GM12878 (cell line): ENCODE results near the gene FSTL4. TPM values are rescaled to one million over a fixed set of nuclear protein-coding genes. Genes with fewer than 3 reads are reported as not detected.

Source experiments
- ATAC-seq: fragments of 200-7000 bp; cut with Tn5 transposase; 3 replicates; pipeline ENCODE4 v1.9.1; 2020; ENCODE audit warnings: mild to moderate bottlenecking, moderate library complexity
- BruUV-seq: library from RNA; stranded (reverse); fragments of 400-500 nt; replicated peaks from 2 replicates; lab custom pipeline; 2021; lab: Mats Ljungman, UMichigan
- CTCF ChIA-PET: fragments of 300-600 bp; sonication (Branson Sonifier 250); formaldehyde crosslinking; extraction: SDS; loops from one replicate; lab custom pipeline; 2021; ENCODE audit warnings: inconsistent platforms; lab: Yijun Ruan, JAX
- POLR2A ChIA-PET: fragments of 350-600 bp; formaldehyde crosslinking; extraction: SDS; loops from one replicate; lab custom pipeline; 2021; ENCODE audit warnings: inconsistent platforms; lab: Charles Lee
- RAD21 ChIA-PET: fragments of 300-600 bp; sonication (Branson Sonifier 250); formaldehyde crosslinking; loops from one replicate; lab custom pipeline; 2023; ENCODE audit warnings: antibody characterized with exemption; ENCODE audit not compliant: unreplicated experiment; lab: Charles Lee
- SMC1A ChIA-PET: fragments of 300-600 bp; sonication (Branson Sonifier 250); formaldehyde crosslinking; loops from one replicate; lab custom pipeline; 2023; ENCODE audit not compliant: unreplicated experiment, uncharacterized antibody; lab: Charles Lee
- DNase-seq: peaks from one replicate; pipeline ENCODE4 v3.0.0-alpha.2; 2011; ENCODE audit warnings: low read depth, low spot score
- FAIRE-seq: peaks from 3 replicates; lab custom pipeline; 2011; peaks lifted over from hg19 to GRCh38; lab: Jason Lieb, UNC
- H2AFZ ChIP-seq: 2 replicates; pipeline ENCODE4 v1.6.0; 2011; ENCODE audit warnings: low read depth, low read length, control low read depth; ENCODE audit not compliant: control insufficient read depth
- H3K27ac ChIP-seq: 2 replicates; pipeline ENCODE4 v1.5.1; 2011; ENCODE audit warnings: control low read depth; ENCODE audit not compliant: control insufficient read depth, insufficient read depth
- H3K27me3 ChIP-seq, 2 experiments: replicated peaks in 1 of 2; 2 replicates each; pipeline versions ENCODE4 v1.6.0 to v1.6.1; 2011; ENCODE audit warnings: low read length in 1 of 2; ENCODE audit not compliant: control insufficient read depth in 2 of 2, insufficient read depth in 2 of 2
- H3K36me3 ChIP-seq, 2 experiments: 2 replicates each; pipeline ENCODE4 v1.5.1; 2011; ENCODE audit warnings: low read length in 1 of 2; ENCODE audit not compliant: control insufficient read depth in 2 of 2, insufficient read depth in 2 of 2
- H3K4me1 ChIP-seq: 2 replicates; pipeline ENCODE4 v1.6.1; 2011; ENCODE audit warnings: mild to moderate bottlenecking, low read length, moderate library complexity, mixed read lengths; ENCODE audit not compliant: control insufficient read depth, insufficient read depth
- H3K4me2 ChIP-seq: 2 replicates; pipeline ENCODE4 v1.6.0; 2011; ENCODE audit warnings: control low read depth; ENCODE audit not compliant: control insufficient read depth, insufficient read depth
- H3K4me3 ChIP-seq: fragments of 200-600 bp; sonication (generic); 2 replicates; pipeline ENCODE4 v1.5.1; 2016
- H3K79me2 ChIP-seq: 2 replicates; pipeline ENCODE4 v1.6.0; 2011; ENCODE audit warnings: low read length; ENCODE audit not compliant: control insufficient read depth, insufficient read depth
- H3K9ac ChIP-seq: 2 replicates; pipeline ENCODE4 v1.8.0; 2011; ENCODE audit warnings: low read length, control low read depth, mixed read lengths; ENCODE audit not compliant: control insufficient read depth, insufficient read depth
- H3K9me3 ChIP-seq: replicated peaks from 3 replicates; pipeline ENCODE4 v1.5.1; 2011; ENCODE audit warnings: mild to moderate bottlenecking, low read length; ENCODE audit not compliant: control insufficient read depth, insufficient read depth
- H4K20me1 ChIP-seq: 2 replicates; pipeline ENCODE4 v1.6.0; 2011; ENCODE audit not compliant: control insufficient read depth, insufficient read depth
- ATF3 ChIP-seq: IDR thresholded peaks from 2 replicates; pipeline ENCODE4 v1.6.1; 2011; ENCODE audit warnings: low read depth, mild to moderate bottlenecking, low read length, moderate library complexity, borderline replicate concordance; ENCODE audit errors: extremely low read depth
- BACH1 ChIP-seq: fragments of 450-650 bp; IDR thresholded peaks from 2 replicates; pipeline ENCODE4 v1.6.1; 2017; ENCODE audit warnings: mild to moderate bottlenecking, borderline replicate concordance
- HDAC6 ChIP-seq: fragments of 200-600 bp; sonication (generic); IDR thresholded peaks from one replicate; pipeline ENCODE4 v1.8.0; 2017; ENCODE audit warnings: antibody characterized with exemption; ENCODE audit not compliant: unreplicated experiment
- IRF3 ChIP-seq: fragments of 450-650 bp; IDR thresholded peaks from 2 replicates; pipeline ENCODE4 v1.6.1; 2014; ENCODE audit warnings: mild to moderate bottlenecking
- KDM1A ChIP-seq: fragments of 200-600 bp; sonication (generic); IDR thresholded peaks from 2 replicates; pipeline ENCODE4 v1.6.1; 2016; ENCODE audit warnings: borderline replicate concordance
- NFXL1 ChIP-seq: fragments of 450-650 bp; IDR thresholded peaks from 2 replicates; pipeline ENCODE4 v1.6.1; 2017; ENCODE audit warnings: antibody characterized with exemption, mild to moderate bottlenecking, borderline replicate concordance
- NR2F1 ChIP-seq: fragments of 450-650 bp; conservative IDR thresholded peaks from 2 replicates; pipeline ENCODE4 v1.6.1; 2017; ENCODE audit warnings: mild to moderate bottlenecking
- PML ChIP-seq: IDR thresholded peaks from 2 replicates; pipeline ENCODE4 v1.6.1; 2012; ENCODE audit warnings: low read length, inconsistent platforms
- SREBF1 ChIP-seq: IDR thresholded peaks from 2 replicates; pipeline ENCODE4 v1.6.1; 2012; ENCODE audit warnings: mild to moderate bottlenecking, low read length
- STAT3 ChIP-seq: IDR thresholded peaks from 2 replicates; pipeline ENCODE4 v1.6.1; 2011; ENCODE audit warnings: low read depth, low read length, improper control_type of control experiment
- WGBS: methylation state at CpG from one replicate; pipeline ENCODE4 v1.1.6; 2016; ENCODE audit warnings: low lambda C conversion rate; ENCODE audit not compliant: insufficient replicate concordance, insufficient coverage; ENCODE audit errors: missing lambda C conversion rate; 5-methylcytosine and 5-hydroxymethylcytosine counted together
- in situ Hi-C: fragments of 300-500 bp; cut with MboI; formaldehyde crosslinking; loops from 9 replicates; pipeline ENCODE4 v1.14.3; 2018; ENCODE audit warnings: mixed read lengths
- intact Hi-C: fragments of 100-400 bp; cut with micrococcal nuclease; formaldehyde crosslinking; loops from one replicate; pipeline ENCODE4 v1.14.2; 2022; ENCODE audit not compliant: unreplicated experiment
- polyA plus RNA-seq, 11 experiments: library from polyadenylated mRNA; depleted of rRNA in 4 of 11; unstranded in 6 of 11; stranded (reverse) in 5 of 11; fragments of >200 nt; fragmentation: Nextera tagmentation in 4 of 11; fragmentation: Illumina TruSeq in 1 of 11; extraction: Ambion mirVana in 4 of 11; extraction: Trizol in 1 of 11; gene quantifications; 1 replicate in 1 of 11; 2 replicates in 10 of 11; pipeline versions ENCODE4 v1.2.1 to v1.2.3, GENCODE V29; 2011 to 2016; ENCODE audit warnings: inconsistent platforms in 2 of 11, missing spikeins in 2 of 11, low read depth in 1 of 11
- total RNA-seq, 4 experiments: library from RNA; depleted of rRNA in 3 of 4; stranded (reverse); fragments of >200 nt in 3 of 4; fragmentation: Illumina TruSeq in 1 of 4; extraction: Trizol in 1 of 4; gene quantifications; 2 replicates each; pipeline versions ENCODE4 v1.2.1 to v1.2.3, GENCODE V29; 2013 to 2021

FSTL4 gene
- total and polyA plus RNA-seq, 10 of the 15 experiments (the other 5 are each of a cell fraction or from before 2014, with no cell fraction given): 0.01 to 0.79 (median 0.21) TPM; not detected in 6

- Histone ChIP-seq H4K20me1 (no peaks in the 10 kb centered on the region), H3K9ac (no peak overlapping the region), H3K79me2 (no peaks in the 10 kb centered on the region), H3K4me2 (no peak overlapping the region), H3K9me3 (no peaks in the 10 kb centered on the region), H3K27ac (no peak overlapping the region), H3K36me3 (no peaks in the 10 kb centered on the region), H2AFZ (no peak overlapping the region), H3K27me3 (peaks cover 1 to 4% of the 10 kb centered on the region in 2 experiments; a peak in 3 of 4 replicates), H3K4me3 (no peak overlapping the region), H3K4me1 (no peaks in the 10 kb centered on the region)
- WGBS: 44% methylated on average over 2 of the region's 2 CpGs
- in situ Hi-C loops (no loop called here), intact Hi-C loops (no loop called here)
- SMC1A ChIA-PET: no interaction called here
- RAD21 ChIA-PET: no interaction called here
- CTCF ChIA-PET: interaction anchor here (1.3 to 4.2 kb wide), 2 partner anchors 7 to 26 kb away, joined by 4 to 23 read pairs; no protein-coding TSS in a partner anchor
- no peak for TF ChIP-seq NFXL1
- TF ChIP-seq NR2F1: no peak
- TF ChIP-seq STAT3: no peak
- no peak for TF ChIP-seq BACH1
- TF ChIP-seq ATF3: no peak
- no peak for TF ChIP-seq SREBF1
- TF ChIP-seq PML: no peak
- TF ChIP-seq IRF3: no peak
- TF ChIP-seq KDM1A: no peak
- no peak for TF ChIP-seq HDAC6
- ATAC-seq: no peak
- no peak for FAIRE-seq
- POLR2A ChIA-PET: no interaction called here
- no peak for DNase-seq
- BruUV-seq: no TSS peak
These were observed 180.9 kb downstream of the FSTL4 start for GRCh38 chr5:133431326-133431865.
